ENCODE measurements around the gene LAMA1.

DNA sequence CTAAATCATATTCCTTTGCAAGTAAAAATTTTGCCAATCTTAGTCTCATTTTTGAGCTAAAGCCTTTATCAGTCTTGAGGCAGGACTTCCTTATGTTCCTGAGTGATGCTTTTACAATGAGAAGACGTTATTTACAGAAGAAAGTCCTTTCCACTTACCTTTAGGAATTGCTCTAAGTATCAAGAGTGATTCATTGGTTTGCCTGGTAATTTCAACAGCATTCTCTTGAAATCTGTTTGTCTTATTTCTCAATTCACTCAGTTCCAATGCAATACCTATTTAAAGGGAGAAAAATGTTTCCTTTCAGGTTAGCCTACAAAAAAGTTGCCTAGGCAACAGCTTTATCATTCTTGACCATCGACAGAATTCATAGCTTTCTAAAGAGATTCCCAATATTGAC is 137.2 kb downstream of the LAMA1 start:
- TF ChIP-seq CTCF (IDR thresholded peaks at IDR 0.05 in 8 of 11, conservative IDR thresholded peaks at IDR 0.05 in 3 of 11): no peak
- no peak for TF ChIP-seq POLR2A (IDR thresholded peaks at IDR 0.05)
